HG02763 (cell line): Measurements from ENCODE around the gene PHACTR4.
A peak's percentile ranks its signal among the peaks of the same experiment; 100 is the strongest.
"Not testable (repeated sequence)": the region's sequence is repeated elsewhere in the genome, so short reads cannot be mapped to it uniquely, and the experiment has no call there.

Experiments
- ATAC-seq: cut with Tn5 transposase; IDR thresholded peaks from one replicate; pipeline ENCODE4 v1.9.1; 2021; ENCODE audit warnings: mild to moderate bottlenecking, moderate library complexity; ENCODE audit not compliant: unreplicated experiment

Gene PHACTR4

GRCh38 chr1:28428012-28428411 is 58.5 kb downstream of the PHACTR4 start:
- ATAC-seq, result no peak

- no peak for ATAC-seq
Measured at GRCh38 chr1:28428990-28429520, 59.5 kb downstream of the PHACTR4 start.

DNA sequence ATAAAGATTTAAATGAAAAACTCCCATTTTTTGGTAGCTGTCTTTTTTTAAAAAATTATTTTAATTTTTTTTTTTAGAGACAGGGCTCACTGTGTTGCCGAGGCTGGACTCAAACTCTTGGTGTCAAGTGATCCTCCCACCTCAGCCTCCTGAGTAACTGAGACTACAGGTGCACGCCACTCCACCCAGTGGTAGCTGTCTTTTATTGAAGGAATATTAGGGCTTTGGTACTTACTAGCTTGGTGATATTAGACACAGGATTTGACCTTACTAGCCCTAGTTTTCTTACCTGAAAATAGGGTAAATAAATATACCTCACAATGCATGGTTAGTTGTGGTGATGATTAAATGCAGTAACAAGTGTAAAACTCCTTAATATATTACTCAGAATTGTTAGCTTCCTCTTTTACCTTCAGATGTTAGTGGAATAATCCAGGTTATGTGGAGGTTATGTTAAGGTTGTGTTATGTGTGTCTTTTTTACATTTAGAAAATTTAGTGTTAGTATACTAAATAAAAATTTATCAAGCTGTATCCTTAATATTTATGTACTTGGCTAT is 66.8 kb downstream of the PHACTR4 start:
- ATAC-seq, result no peak

GRCh38 chr1:28437264-28437923 is 67.9 kb downstream of the PHACTR4 start:
- ATAC-seq, result no peak

DNA sequence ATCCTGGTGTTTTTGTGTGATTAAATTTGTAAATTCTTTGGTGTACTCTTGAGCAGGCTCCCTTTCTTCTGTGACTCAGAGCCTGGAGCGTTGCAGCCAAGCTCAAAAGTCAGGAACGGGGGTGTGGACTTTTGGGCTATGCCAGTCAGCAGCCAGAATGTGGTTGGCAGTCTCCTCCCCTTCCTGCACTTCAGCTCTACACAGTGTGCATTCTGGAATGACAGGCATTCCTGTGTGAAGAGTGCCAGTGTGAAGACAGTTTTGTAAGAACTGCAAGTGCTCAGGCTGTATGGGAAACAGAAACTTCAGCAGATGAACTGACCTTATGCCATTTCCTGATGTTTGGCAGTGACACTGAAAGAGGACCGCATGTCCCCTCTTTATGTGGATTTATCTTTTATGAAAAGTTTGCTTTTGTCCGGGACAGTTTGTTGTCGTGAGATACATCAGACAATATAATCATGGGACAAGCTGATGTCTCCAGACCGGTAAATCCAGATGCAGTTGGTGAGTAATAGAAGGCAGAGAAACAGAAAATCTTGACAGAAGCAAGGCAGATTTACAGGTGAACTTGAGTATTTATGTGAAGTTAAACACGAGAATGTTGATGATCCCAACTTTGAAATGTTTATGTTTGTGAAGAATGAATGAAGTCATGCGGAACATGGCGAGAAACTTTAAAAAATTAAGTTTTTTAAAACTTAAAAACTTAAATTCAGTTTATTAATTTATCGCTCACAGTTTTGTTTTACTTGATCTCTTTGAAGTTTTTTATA is 68.6 kb downstream of the PHACTR4 start:
- peak; percentile 48 for ATAC-seq

- ATAC-seq, result no peak
Measured at GRCh38 chr1:28439320-28439719, 69.8 kb downstream of the PHACTR4 start.

DNA sequence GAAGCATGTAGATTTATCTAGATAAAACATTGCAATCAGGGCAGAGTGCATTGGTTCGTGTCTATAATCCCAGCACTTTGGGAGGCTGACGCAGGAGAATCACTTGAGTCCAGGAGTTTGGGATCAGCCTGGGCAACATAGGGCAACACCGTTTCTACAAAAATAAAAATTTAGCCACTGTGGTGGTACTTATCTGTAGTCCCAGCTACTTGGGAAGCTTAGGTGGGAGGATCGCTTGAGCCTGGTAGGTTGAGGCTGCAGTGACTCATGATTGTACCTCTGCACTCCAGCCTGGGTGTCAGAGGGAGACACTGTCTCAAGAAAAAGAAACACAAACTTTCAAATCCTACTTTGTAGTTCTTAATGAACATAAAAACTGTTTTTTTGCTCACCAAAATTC is 72.1 kb downstream of the PHACTR4 start:
- no peak for ATAC-seq

DNA sequence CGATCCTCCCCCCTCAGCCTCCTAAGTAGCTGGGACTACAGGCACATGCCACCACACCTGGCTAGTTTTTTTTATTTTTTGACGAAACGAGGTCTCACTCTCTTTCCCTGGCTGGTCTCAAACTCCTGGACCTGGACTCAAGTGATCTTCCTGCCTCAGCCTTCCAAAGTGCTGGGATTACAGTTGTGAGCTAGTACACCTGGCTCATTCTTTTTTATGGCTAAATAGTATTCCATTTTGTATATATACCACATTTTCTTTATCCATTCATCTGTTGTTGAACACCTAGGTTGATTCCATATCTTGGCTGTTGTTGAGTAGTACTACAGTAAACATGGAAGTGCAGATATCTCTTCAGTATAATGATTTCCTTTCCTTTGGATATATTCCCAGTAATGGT is 74.0 kb downstream of the PHACTR4 start:
- ATAC-seq, result no peak

- no peak for ATAC-seq
Measured at GRCh38 chr1:28447679-28448078, 78.1 kb downstream of the PHACTR4 start.

DNA sequence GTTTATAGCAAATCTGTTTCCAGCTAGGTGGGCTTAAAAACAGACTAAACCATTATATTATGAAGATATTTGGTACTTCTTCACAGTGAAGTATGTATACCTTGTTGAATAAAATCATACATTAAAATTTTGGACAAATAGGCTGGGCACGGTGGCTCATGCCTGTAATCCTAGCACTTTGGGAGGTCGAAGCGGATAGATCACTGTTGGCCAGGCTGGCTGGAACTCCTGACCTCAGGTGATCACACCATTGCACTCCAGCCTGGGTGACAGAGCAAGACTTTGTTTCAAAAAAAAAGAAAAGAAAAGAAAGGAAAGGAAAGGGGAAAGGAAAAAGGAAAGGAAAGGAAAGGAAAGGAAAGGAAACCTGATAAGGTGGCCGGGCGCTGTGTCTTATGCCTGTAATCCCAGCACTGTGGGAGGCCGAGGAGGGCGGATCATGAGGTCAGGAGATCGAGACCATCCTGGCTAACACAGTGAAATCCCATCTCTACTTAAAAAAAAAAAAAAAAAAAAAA is 78.6 kb downstream of the PHACTR4 start:
- not testable (repeated sequence) for ATAC-seq

- ATAC-seq, result no peak
Measured at GRCh38 chr1:28449904-28450303, 80.4 kb downstream of the PHACTR4 start.

DNA sequence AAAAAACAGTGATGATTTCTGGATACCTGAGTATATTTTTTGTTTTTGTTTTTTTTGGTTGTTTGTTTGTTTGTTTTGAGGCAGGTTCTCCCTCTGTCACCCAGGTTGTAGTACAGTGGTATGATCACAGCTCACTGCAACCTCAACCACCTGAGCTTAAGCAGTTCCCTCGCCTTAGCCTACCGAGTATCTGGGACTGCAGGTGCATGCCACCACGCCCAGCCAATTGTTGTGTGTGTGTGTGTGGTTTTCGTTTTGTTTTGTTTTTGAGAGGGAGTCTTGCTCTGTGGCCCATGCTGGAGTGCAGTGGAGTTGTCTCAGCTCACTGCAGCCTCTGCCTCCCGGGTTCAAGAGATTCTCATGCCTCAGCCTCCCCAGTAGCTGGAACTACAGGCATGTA is 81.0 kb downstream of the PHACTR4 start:
- ATAC-seq, result no peak

GRCh38 chr1:28451011-28451410 is 81.5 kb downstream of the PHACTR4 start:
- ATAC-seq, result no peak

DNA sequence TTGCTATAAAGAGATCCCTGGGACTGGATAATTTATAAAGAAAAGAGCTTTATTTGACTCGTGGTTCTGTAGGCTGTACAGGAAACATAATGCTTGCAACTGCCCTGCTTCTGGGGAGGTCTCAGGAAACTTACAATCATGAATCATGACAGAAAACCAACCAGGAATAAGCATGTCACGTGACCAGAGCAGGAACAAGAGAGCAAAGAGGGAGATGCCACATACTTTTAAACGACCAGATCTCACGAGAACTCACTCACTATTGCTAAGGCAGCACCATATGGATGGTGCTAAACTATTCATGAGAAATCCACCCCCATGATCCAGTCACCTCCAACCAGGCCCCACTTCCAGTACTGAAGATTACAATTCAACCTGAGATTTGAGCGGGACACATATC is 86.5 kb downstream of the PHACTR4 start:
- ATAC-seq, result no peak

GRCh38 chr1:28457678-28458077 is 88.1 kb downstream of the PHACTR4 start:
- ATAC-seq, result no peak

DNA sequence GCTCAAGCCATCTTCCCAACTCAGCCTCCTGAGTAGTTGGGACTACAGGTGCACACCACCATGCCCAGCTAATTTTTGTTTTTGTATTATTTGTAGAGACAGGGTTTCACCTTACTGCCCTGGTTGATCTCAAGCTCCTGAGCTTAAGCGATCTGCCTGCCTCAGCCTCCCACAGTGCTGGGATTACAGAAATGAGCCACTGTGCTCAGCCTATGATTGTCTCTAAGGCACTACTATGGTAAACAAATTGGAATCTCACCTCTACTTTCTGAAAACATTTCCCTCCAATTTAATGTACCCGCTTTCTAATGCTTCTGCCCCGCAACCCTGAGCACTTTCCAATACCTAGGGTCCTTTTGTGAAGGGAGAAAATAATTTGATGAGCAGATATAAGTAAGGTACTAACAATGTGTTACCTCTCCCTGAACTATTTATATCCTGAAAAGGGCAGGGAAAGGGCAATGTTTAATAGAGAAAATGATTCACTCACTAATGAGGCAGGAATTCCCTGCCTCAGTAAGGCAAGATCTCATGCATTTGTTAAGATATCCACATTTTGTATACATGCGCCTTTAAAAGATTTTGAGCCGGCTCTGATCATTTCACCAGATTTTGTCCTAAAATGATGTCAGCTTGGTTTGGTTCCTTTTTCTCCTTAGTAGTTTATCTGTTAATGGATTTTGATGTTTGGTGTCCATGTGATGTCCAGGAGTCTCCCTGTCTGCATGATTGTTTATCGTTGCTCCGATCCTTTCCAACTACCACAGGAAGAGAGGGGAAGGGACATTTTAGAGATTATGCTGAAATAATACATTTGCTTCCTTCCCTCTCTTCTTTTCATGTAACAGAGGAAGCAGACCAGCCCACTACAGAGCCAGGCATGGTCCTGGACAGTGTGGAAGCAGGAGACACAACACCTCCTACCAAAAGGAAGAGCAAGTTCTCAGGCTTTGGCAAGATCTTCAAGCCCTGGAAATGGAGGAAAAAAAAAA is 89.0 kb downstream of the PHACTR4 start:
- no peak for ATAC-seq

GRCh38 chr1:28466226-28466778 is 96.8 kb downstream of the PHACTR4 start:
- no peak for ATAC-seq

- no peak for ATAC-seq
Measured at GRCh38 chr1:28470146-28470545, 100.6 kb downstream of the PHACTR4 start.

- ATAC-seq, result not testable (repeated sequence)
Measured at GRCh38 chr1:28479497-28479896, 110.0 kb downstream of the PHACTR4 start.

DNA sequence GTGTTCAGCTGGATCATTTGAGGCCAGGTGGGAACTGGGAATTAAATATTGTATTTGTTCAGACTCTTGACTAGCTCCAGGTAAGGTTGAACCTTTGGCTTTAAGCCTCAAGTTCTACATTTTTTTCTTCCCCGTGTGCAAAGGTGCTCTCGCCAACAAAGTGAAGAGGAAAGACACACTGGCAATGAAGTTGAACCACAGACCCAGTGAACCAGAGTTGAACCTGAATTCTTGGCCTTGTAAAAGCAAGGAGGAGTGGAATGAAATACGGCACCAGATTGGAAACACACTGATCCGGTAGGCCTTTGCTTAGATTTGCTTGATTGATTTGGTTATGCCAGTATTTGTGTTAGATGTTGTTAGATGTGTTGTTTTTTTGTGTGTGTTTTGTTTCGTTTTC is 110.8 kb downstream of the PHACTR4 start:
- ATAC-seq, result no peak
